DOHH2 (cell line): ENCODE measurements around the gene HIPK2.

Source experiments
- H3F3A ChIP-seq: fragments of 200-600 bp; sonication (generic), shearing (Covaris generic); 2 replicates; pipeline ENCODE4 v1.6.0; 2016; ENCODE audit warnings: antibody characterized with exemption, mild to moderate bottlenecking; ENCODE audit not compliant: control insufficient read depth, insufficient read depth
- H3K27ac ChIP-seq: fragments of 200-600 bp; sonication (generic); 2 replicates; pipeline ENCODE4 v1.5.1; 2014; ENCODE audit warnings: low read depth, mild to moderate bottlenecking, low read length, moderate library complexity
- H3K27me3 ChIP-seq: fragments of 200-600 bp; sonication (generic); 2 replicates; pipeline ENCODE4 v1.6.1; 2014; ENCODE audit warnings: mild to moderate bottlenecking, low read length, mixed read lengths; ENCODE audit not compliant: control insufficient read depth
- H3K36me3 ChIP-seq: fragments of 200-600 bp; sonication (generic); 2 replicates; pipeline ENCODE4 v1.6.1; 2014; ENCODE audit warnings: mild to moderate bottlenecking, low read length, moderate library complexity, mixed read lengths; ENCODE audit not compliant: control insufficient read depth
- H3K4me1 ChIP-seq: fragments of 200-600 bp; sonication (generic); 2 replicates; pipeline ENCODE4 v1.6.1; 2014; ENCODE audit warnings: mild to moderate bottlenecking, low read length, mixed read lengths; ENCODE audit not compliant: control insufficient read depth
- H3K4me2 ChIP-seq: fragments of 200-600 bp; sonication (generic); 2 replicates; pipeline ENCODE4 v1.6.0; 2014; ENCODE audit warnings: mild to moderate bottlenecking, low read length, moderate library complexity
- H3K4me3 ChIP-seq: fragments of 200-600 bp; sonication (generic); 2 replicates; pipeline ENCODE4 v1.5.1; 2014; ENCODE audit warnings: mild to moderate bottlenecking, low read length, mixed read lengths
- H3K79me2 ChIP-seq: fragments of 200-600 bp; sonication (generic); 2 replicates; pipeline ENCODE4 v1.6.1; 2014; ENCODE audit warnings: mild to moderate bottlenecking, low read length, mixed read lengths; ENCODE audit not compliant: control insufficient read depth
- H3K9me2 ChIP-seq: fragments of 200-600 bp; sonication (generic); replicated peaks from 2 replicates; pipeline ENCODE4 v1.6.1; 2014; ENCODE audit warnings: mild to moderate bottlenecking, low read length, mixed read lengths; ENCODE audit not compliant: control insufficient read depth
- H3K9me3 ChIP-seq: fragments of 200-600 bp; sonication (generic); 2 replicates; pipeline ENCODE4 v1.6.1; 2014; ENCODE audit warnings: antibody characterized with exemption, low read length, mixed read lengths; ENCODE audit not compliant: control insufficient read depth, insufficient read depth
- H4K20me1 ChIP-seq: fragments of 200-600 bp; sonication (generic); 2 replicates; pipeline ENCODE4 v1.6.0; 2014; ENCODE audit warnings: low read depth, mild to moderate bottlenecking, antibody characterized with exemption, low read length, moderate library complexity; ENCODE audit not compliant: control insufficient read depth, insufficient read depth
- EZH2phosphoT487 ChIP-seq: fragments of 200-600 bp; sonication (generic); IDR thresholded peaks from 2 replicates; pipeline ENCODE4 v1.6.1; 2017; ENCODE audit warnings: borderline replicate concordance, mild to moderate bottlenecking, antibody characterized with exemption, low read length, moderate library complexity, mixed read lengths
- TF ChIP-seq, protein P1 (sequence below): fragments of 200-600 bp; sonication (generic); IDR thresholded peaks from one replicate; pipeline ENCODE4 v1.5.1; 2014; ENCODE audit warnings: antibody characterized with exemption, mild to moderate bottlenecking, low read depth, low read length; ENCODE audit not compliant: poor library complexity, severe bottlenecking

Gene HIPK2

DNA sequence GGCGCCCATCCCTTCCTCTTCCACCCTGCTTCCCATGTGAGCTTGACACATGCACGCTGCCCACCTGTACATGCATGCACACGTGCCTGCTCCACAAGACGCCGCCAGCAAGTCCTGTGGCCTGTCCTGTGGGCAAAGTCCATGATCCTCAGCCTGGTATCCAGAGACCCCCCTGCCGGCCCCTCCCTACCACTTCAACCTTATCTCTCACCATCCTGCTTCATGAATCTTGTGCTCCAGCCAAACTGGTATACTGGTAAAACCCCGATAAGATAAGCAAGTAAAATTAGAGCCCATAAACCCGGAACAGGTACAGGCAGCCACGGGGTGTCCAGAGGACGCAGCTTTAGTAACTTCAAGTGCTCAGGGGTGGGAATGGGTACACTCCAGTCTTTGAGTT lies 39.5 kb upstream of the HIPK2 start:
- Histone ChIP-seq H3K4me3 (no peak overlapping the region), H3K4me2 (no peak overlapping the region), H3K27ac (no peak overlapping the region), H3K9me3 (no peaks in the 10 kb centered on the region), H3F3A (no peaks in the 10 kb centered on the region), H3K4me1 (no peaks in the 10 kb centered on the region), H3K27me3 (no peaks in the 10 kb centered on the region), H3K9me2 (no peaks in the 10 kb centered on the region), H3K36me3 (no peaks in the 10 kb centered on the region), H4K20me1 (no peaks in the 10 kb centered on the region), H3K79me2 (no peaks in the 10 kb centered on the region)
- no peak for TF ChIP-seq EZH2phosphoT487
- TF ChIP-seq, protein P1, sequence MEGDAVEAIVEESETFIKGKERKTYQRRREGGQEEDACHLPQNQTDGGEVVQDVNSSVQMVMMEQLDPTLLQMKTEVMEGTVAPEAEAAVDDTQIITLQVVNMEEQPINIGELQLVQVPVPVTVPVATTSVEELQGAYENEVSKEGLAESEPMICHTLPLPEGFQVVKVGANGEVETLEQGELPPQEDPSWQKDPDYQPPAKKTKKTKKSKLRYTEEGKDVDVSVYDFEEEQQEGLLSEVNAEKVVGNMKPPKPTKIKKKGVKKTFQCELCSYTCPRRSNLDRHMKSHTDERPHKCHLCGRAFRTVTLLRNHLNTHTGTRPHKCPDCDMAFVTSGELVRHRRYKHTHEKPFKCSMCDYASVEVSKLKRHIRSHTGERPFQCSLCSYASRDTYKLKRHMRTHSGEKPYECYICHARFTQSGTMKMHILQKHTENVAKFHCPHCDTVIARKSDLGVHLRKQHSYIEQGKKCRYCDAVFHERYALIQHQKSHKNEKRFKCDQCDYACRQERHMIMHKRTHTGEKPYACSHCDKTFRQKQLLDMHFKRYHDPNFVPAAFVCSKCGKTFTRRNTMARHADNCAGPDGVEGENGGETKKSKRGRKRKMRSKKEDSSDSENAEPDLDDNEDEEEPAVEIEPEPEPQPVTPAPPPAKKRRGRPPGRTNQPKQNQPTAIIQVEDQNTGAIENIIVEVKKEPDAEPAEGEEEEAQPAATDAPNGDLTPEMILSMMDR: no peak

DNA sequence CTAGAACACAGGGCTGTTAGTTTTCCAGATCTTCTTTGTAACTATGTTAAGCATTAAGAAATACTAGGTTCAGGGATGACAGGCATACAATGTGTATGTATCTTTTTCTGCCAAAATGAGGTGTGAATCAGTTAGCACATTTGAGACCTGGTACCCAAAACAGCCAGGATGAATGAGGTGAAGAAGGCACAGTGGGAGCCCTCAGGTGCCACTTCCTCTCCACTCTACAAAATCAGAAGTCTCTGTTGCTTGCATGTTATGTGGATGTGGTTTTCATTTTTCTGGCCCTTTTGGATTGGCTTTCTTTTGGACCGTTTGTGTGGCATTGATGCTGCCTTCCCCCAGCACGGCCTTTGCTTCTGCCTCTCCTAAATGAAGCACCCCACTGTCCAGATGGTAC lies 35.9 kb upstream of the HIPK2 start:
- no peaks in the 10 kb centered on the region for H3F3A ChIP-seq
- TF ChIP-seq, protein P1: no peak
- TF ChIP-seq EZH2phosphoT487: no peak
- no peaks in the 10 kb centered on the region for H4K20me1 ChIP-seq
- no peaks in the 10 kb centered on the region for H3K9me2 ChIP-seq
- no peak overlapping the region for H3K27ac ChIP-seq
- H3K4me2 ChIP-seq: no peak overlapping the region
- no peaks in the 10 kb centered on the region for H3K4me1 ChIP-seq
- no peaks in the 10 kb centered on the region for H3K9me3 ChIP-seq
- H3K79me2 ChIP-seq: no peaks in the 10 kb centered on the region
- peaks cover 9% of the 10 kb centered on the region; the same call in 1 of the 2 replicates for H3K27me3 ChIP-seq
- no peaks in the 10 kb centered on the region for H3K36me3 ChIP-seq
- no peak overlapping the region for H3K4me3 ChIP-seq

DNA sequence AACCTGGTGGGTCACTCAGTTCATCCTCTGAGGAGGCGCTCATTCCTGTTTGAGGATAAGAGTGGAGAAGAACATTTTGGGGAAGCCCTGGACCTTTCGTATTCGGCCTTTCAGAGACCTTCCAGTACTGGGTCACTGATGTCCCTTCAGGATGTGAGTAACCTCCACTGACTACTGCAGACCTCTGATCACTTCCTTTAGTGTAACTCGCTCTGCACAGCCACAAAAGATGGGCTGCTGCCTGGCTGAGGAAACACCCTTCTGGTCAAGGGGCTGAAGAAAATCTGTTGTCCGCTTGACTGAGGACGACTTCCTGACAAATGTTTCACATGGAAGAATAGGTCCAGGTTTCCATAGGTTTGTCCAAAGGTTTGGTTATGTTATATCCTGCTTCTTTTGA lies 35.4 kb upstream of the HIPK2 start:
- H3K4me1 ChIP-seq: no peaks in the 10 kb centered on the region
- no peaks in the 10 kb centered on the region for H4K20me1 ChIP-seq

More for the DNA sequence above, 35.4 kb upstream of the HIPK2 start:
- H3K9me2 ChIP-seq: no peaks in the 10 kb centered on the region
- no peaks in the 10 kb centered on the region for H3F3A ChIP-seq
- no peak overlapping the region for H3K4me3 ChIP-seq
- no peaks in the 10 kb centered on the region for H3K36me3 ChIP-seq
- H3K4me2 ChIP-seq: no peak overlapping the region
- H3K9me3 ChIP-seq: no peaks in the 10 kb centered on the region
- peaks cover 9% of the 10 kb centered on the region; the same call in 1 of the 2 replicates for H3K27me3 ChIP-seq
- H3K27ac ChIP-seq: no peak overlapping the region
- no peak for TF ChIP-seq EZH2phosphoT487
- TF ChIP-seq, protein P1: no peak
- H3K79me2 ChIP-seq: no peaks in the 10 kb centered on the region
